GM23248 (cell line): Measurements from ENCODE around the gene GPRIN1. TPM values are rescaled to one million over a fixed set of nuclear protein-coding genes. Genes with fewer than 3 reads are reported as not detected.

Experiments used
- DNase-seq: peaks from one replicate; pipeline ENCODE4 v3.0.0-alpha.2; 2015
- H2AFZ ChIP-seq: fragments of 200-600 bp; sonication (generic); 2 replicates; pipeline ENCODE4 v1.6.1; 2016; ENCODE audit warnings: antibody characterized with exemption
- H3F3A ChIP-seq: fragments of 200-600 bp; sonication (generic); 2 replicates; pipeline ENCODE4 v1.6.1; 2016; ENCODE audit warnings: mild to moderate bottlenecking, antibody characterized with exemption, mixed run types; ENCODE audit not compliant: insufficient read depth
- H3K27ac ChIP-seq: fragments of 200-600 bp; sonication (generic); 2 replicates; pipeline ENCODE4 v1.5.1; 2016; ENCODE audit warnings: mild to moderate bottlenecking
- H3K27me3 ChIP-seq: fragments of 200-600 bp; sonication (generic); replicated peaks from 2 replicates; pipeline ENCODE4 v1.6.1; 2016; ENCODE audit warnings: mild to moderate bottlenecking; ENCODE audit not compliant: insufficient read depth
- H3K36me3 ChIP-seq: fragments of 200-600 bp; sonication (generic); 2 replicates; pipeline ENCODE4 v1.6.1; 2016; ENCODE audit warnings: low read depth, mild to moderate bottlenecking
- H3K4me1 ChIP-seq: fragments of 200-600 bp; sonication (generic); 2 replicates; pipeline ENCODE4 v1.6.1; 2016; ENCODE audit warnings: mild to moderate bottlenecking; ENCODE audit not compliant: insufficient read depth
- H3K4me2 ChIP-seq: fragments of 200-600 bp; sonication (generic); one replicate; pipeline ENCODE4 v1.6.1; 2016; ENCODE audit warnings: mild to moderate bottlenecking; ENCODE audit not compliant: unreplicated experiment
- H3K4me3 ChIP-seq: fragments of 200-600 bp; sonication (generic); 2 replicates; pipeline ENCODE4 v1.5.1; 2016; ENCODE audit warnings: mild to moderate bottlenecking
- H3K79me2 ChIP-seq: fragments of 200-600 bp; sonication (generic); 2 replicates; pipeline ENCODE4 v1.6.1; 2016; ENCODE audit warnings: mild to moderate bottlenecking; ENCODE audit not compliant: insufficient read depth
- H3K9ac ChIP-seq: fragments of 200-600 bp; sonication (generic); 2 replicates; pipeline ENCODE4 v1.6.1; 2016; ENCODE audit warnings: mild to moderate bottlenecking
- H3K9me2 ChIP-seq: fragments of 200-600 bp; sonication (generic); 2 replicates; pipeline ENCODE4 v1.6.1; 2016; ENCODE audit warnings: mixed run types, mild to moderate bottlenecking, moderate library complexity; ENCODE audit not compliant: insufficient read depth
- H3K9me3 ChIP-seq: fragments of 200-600 bp; sonication (generic); one replicate; pipeline ENCODE4 v1.6.1; 2017; ENCODE audit warnings: low read depth
- H4K20me1 ChIP-seq: fragments of 200-600 bp; sonication (generic); 2 replicates; pipeline ENCODE4 v1.6.0; 2016; ENCODE audit not compliant: insufficient read depth
- EZH2 ChIP-seq: fragments of 200-600 bp; sonication (generic); IDR thresholded peaks from 2 replicates; pipeline ENCODE4 v1.6.1; 2018; ENCODE audit warnings: antibody characterized with exemption, mild to moderate bottlenecking; ENCODE audit not compliant: insufficient read depth, poor library complexity, severe bottlenecking
- EZH2phosphoT487 ChIP-seq: fragments of 200-600 bp; sonication (generic); IDR thresholded peaks from 2 replicates; pipeline ENCODE4 v1.6.1; 2018; ENCODE audit warnings: antibody characterized with exemption, moderate library complexity, mild to moderate bottlenecking, low read depth; ENCODE audit not compliant: insufficient read depth
- WGBS, 2 experiments: methylation state at CpG; one replicate each; pipeline ENCODE4 v1.1.6; 2015 to 2017; ENCODE audit warnings: low lambda C conversion rate in 2 of 2, low coverage in 1 of 2; ENCODE audit errors: missing lambda C conversion rate in 2 of 2; 5-methylcytosine and 5-hydroxymethylcytosine counted together
- in situ Hi-C: fragments of 300-500 bp; cut with MboI; formaldehyde crosslinking; loops from 2 replicates; pipeline ENCODE4 v1.15.0; 2020
- polyA plus RNA-seq: library from polyadenylated mRNA; unstranded; fragments of >200 nt; fragmentation: Nextera tagmentation; extraction: Ambion mirVana; gene quantifications from 2 replicates; pipeline ENCODE4 v1.2.1, GENCODE V29; 2016
- total RNA-seq: library from RNA; depleted of rRNA; stranded (reverse); fragments of >200 nt; shearing (Covaris generic); gene quantifications from 2 replicates; pipeline ENCODE4 v1.2.3, GENCODE V29; 2014

The GPRIN1 gene
- total and polyA plus RNA-seq, 2 experiments from 2014 or later = 1.2 to 4.8 TPM

DNA sequence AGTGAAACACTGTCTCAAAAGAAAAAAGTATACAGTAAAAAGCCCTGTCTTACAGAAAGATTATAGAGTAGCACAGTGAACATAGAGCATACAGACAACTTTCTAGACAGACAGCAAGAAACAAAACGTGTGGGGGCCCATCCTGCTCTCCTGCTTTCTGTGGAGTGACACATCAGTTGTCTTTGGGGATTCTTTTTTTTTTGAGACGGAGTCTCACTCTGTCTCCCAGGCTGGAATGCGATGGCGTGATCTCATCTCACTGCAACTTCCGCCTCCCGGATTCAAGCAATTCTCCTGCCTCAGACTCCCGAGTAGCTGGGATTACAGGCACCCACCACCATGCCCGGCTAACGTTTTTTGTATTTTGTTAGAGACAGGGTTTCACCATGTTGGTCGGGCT, 46.0 kb downstream of the GPRIN1 start:
- no peaks in the 10 kb centered on the region for H3K9me3 ChIP-seq
- H3K9me2 ChIP-seq = no peaks in the 10 kb centered on the region
- in situ Hi-C loops = no loop called here
- no peaks in the 10 kb centered on the region for H3K79me2 ChIP-seq
- H2AFZ ChIP-seq = no peak overlapping the region
- 59% methylated on average over 10 of the region's 10 CpGs for WGBS, 2 experiments
- H4K20me1 ChIP-seq = no peaks in the 10 kb centered on the region
- no peaks in the 10 kb centered on the region for H3K4me1 ChIP-seq
- H3K27me3 ChIP-seq = no peaks in the 10 kb centered on the region; the same call in 1 of the 2 replicates
- H3F3A ChIP-seq = no peaks in the 10 kb centered on the region
- H3K27ac ChIP-seq = no peak overlapping the region
- H3K9ac ChIP-seq = no peak overlapping the region
- no peak overlapping the region for H3K4me2 ChIP-seq
- DNase-seq = no peak
- TF ChIP-seq EZH2phosphoT487 = no peak
- no peak for TF ChIP-seq EZH2
- no peak overlapping the region for H3K4me3 ChIP-seq
- no peaks in the 10 kb centered on the region for H3K36me3 ChIP-seq

DNA sequence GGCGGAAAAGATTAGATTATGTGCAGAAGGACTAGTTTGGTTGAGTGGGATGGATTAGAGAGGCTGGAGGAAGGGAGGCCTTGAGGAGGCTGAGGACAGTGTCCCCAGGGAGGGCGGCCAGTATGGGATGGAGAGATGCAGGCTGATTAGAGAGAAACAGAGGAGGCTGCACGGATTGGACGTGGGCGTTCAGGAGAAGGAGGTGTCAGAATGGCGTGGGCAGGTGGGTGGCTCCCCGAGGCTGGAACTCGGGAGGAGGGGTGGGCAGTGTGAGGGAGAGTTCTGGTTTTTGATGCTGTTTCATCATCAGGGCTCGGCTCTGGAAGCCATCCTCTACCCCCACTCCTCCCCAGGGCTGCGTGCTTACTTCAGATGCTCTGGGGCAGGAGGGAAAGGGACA, 47.8 kb downstream of the GPRIN1 start:
- Histone ChIP-seq H2AFZ (no peak overlapping the region), H3K9ac (no peak overlapping the region), H3K4me2 (no peak overlapping the region), H4K20me1 (no peaks in the 10 kb centered on the region), H3F3A (no peaks in the 10 kb centered on the region), H3K9me3 (no peaks in the 10 kb centered on the region), H3K27ac (no peak overlapping the region), H3K4me3 (no peak overlapping the region), H3K4me1 (no peaks in the 10 kb centered on the region), H3K9me2 (no peaks in the 10 kb centered on the region), H3K36me3 (no peaks in the 10 kb centered on the region), H3K79me2 (no peaks in the 10 kb centered on the region), H3K27me3 (no peaks in the 10 kb centered on the region; the same call in 1 of the 2 replicates)
- in situ Hi-C loops = no loop called here
- DNase-seq = no peak
- no peak for TF ChIP-seq EZH2phosphoT487
- no peak for TF ChIP-seq EZH2
- WGBS, 2 experiments = 45 to 49% methylated on average over 8 to 10 of the region's 10 CpGs

DNA sequence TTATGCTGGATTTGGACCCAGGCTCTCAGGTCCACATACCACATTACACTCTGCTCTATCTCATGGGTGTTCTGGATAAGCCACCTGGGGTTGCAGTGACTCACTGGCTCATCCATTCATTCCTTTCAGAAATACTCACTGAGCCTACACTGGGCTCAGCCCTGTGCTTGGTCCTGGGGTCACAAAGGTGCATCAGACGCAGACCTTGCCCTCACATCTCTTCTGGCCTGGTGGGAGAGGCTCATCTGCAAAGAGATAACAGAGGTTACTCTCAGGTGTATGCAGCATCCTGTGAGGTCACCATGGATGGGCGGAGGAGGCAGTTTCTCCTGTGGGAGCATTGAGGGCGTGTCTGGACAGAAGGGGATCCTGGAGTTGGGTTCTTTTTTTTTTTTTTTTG, 48.7 kb downstream of the GPRIN1 start:
- Histone ChIP-seq H3F3A (no peaks in the 10 kb centered on the region), H2AFZ (no peak overlapping the region), H3K36me3 (no peaks in the 10 kb centered on the region), H4K20me1 (no peaks in the 10 kb centered on the region), H3K27ac (no peak overlapping the region), H3K9ac (no peak overlapping the region), H3K4me1 (no peaks in the 10 kb centered on the region), H3K4me3 (no peak overlapping the region), H3K79me2 (no peaks in the 10 kb centered on the region), H3K27me3 (no peaks in the 10 kb centered on the region; the same call in 1 of the 2 replicates), H3K9me3 (no peaks in the 10 kb centered on the region), H3K4me2 (no peak overlapping the region), H3K9me2 (no peaks in the 10 kb centered on the region)
- in situ Hi-C loops = no loop called here
- 82 to 84% methylated on average over 3 of the region's 3 CpGs for WGBS, 2 experiments
- DNase-seq = no peak
- no peak for TF ChIP-seq EZH2phosphoT487
- no peak for TF ChIP-seq EZH2

DNA sequence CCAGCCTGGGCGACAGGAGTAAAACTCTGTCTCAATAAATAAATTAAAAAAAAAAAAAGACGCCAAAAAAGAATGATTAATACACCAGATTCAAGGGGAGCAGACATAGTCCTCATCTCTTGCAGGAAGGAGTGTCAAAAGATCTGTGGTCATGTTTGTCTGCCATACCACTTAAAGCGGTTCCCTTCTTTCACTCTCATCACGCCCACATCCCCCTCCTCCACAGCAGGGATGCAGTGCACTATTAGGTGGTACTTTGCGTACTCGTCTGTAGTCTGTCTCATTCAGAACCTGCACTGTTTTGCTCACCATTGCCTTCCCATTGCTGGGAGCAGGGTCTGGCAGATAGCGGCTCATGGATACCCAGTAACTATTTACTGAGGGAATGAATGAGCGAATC, 49.6 kb downstream of the GPRIN1 start:
- Histone ChIP-seq H3K79me2 (no peaks in the 10 kb centered on the region), H3K4me1 (no peaks in the 10 kb centered on the region), H3F3A (no peaks in the 10 kb centered on the region), H3K27ac (no peak overlapping the region), H2AFZ (no peak overlapping the region), H3K27me3 (no peaks in the 10 kb centered on the region; the same call in 1 of the 2 replicates), H3K4me3 (no peak overlapping the region), H3K9me2 (no peaks in the 10 kb centered on the region), H4K20me1 (no peaks in the 10 kb centered on the region), H3K36me3 (no peaks in the 10 kb centered on the region), H3K4me2 (no peak overlapping the region), H3K9ac (no peak overlapping the region), H3K9me3 (no peaks in the 10 kb centered on the region)
- in situ Hi-C loops = no loop called here
- no peak for DNase-seq
- WGBS, 2 experiments = 59 to 63% methylated on average over 8 of the region's 8 CpGs
- TF ChIP-seq EZH2phosphoT487 (no peak), EZH2 (no peak)

DNA sequence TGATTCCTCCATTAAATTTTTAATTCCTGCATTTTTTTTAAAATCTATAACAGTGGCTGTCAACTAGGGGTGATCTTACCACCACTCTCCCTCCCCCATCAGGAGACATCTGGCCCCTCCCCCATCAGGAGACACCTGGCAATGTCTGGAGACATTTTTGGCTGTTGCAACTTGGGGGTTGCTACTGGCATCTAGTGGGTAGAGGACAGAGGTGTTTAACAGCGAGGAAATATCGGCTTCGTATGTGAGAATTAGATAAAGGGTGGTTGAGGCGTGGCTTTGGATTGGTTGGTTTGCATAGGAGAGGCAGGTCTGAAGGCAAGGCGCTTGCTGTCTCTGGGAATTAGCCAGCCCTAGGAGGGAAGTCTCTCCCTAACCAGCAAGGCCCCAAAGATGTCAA, 50.3 kb downstream of the GPRIN1 start:
- TF ChIP-seq EZH2 = no peak
- no peaks in the 10 kb centered on the region for H4K20me1 ChIP-seq
- DNase-seq = no peak
- no peak overlapping the region for H2AFZ ChIP-seq
- H3K4me2 ChIP-seq = no peak overlapping the region
- no peaks in the 10 kb centered on the region for H3K4me1 ChIP-seq
- no peaks in the 10 kb centered on the region for H3K9me2 ChIP-seq
- 67 to 74% methylated on average over 5 of the region's 5 CpGs for WGBS, 2 experiments
- in situ Hi-C loops = no loop called here
- no peaks in the 10 kb centered on the region for H3K36me3 ChIP-seq
- no peaks in the 10 kb centered on the region for H3K9me3 ChIP-seq
- H3K27me3 ChIP-seq = no peaks in the 10 kb centered on the region
- no peaks in the 10 kb centered on the region for H3F3A ChIP-seq
- H3K79me2 ChIP-seq = no peaks in the 10 kb centered on the region
- no peak overlapping the region for H3K27ac ChIP-seq
- no peak overlapping the region for H3K4me3 ChIP-seq
- no peak overlapping the region for H3K9ac ChIP-seq
